PFSK-1 (cell line): ENCODE results near the gene CDK19.

ENCODE experiments used
- POLR2AphosphoS5 ChIP-seq: IDR thresholded peaks from 2 replicates; pipeline ENCODE4 v1.6.1; 2012; ENCODE audit warnings: low read depth, mild to moderate bottlenecking, control low read depth, low read length, moderate library complexity
- TAF1 ChIP-seq: IDR thresholded peaks from 2 replicates; pipeline ENCODE4 v1.6.1; 2012; ENCODE audit warnings: low read length, control low read depth, borderline replicate concordance; ENCODE audit not compliant: insufficient read depth

DNA sequence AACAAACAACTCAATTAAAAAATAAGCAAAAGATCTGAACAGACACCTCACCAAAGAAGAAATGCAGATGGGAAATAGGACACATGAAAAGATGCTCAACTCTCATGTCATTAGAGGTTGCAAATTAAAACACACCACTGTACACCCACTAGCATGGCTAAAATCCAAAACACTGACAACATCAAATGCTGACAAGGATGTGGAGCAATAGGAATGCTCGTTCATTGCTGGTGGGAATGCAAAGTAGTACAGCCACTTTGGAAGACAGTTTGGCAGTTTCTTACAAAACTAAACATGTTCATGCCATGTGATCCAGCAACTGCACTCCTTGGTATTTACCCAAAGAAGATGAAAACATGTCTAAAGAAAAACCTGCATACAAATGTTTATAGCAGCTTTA, 47.2 kb downstream of the CDK19 start:
- TF ChIP-seq POLR2AphosphoS5, result no peak
- no peak for TF ChIP-seq TAF1
